Esophagus muscularis mucosa (tissue), 4 donors: Measurements from ENCODE around the gene RHOT2.

Experiments
- CTCF ChIP-seq, 3 experiments: fragments of 200-600 bp in 2 of 3; fragments of 450-650 bp in 1 of 3; sonication (generic) in 2 of 3; IDR thresholded peaks; one replicate each; pipeline ENCODE4 v1.5.1; 2017 to 2019; ENCODE audit warnings: antibody characterized with exemption in 3 of 3, mild to moderate bottlenecking in 2 of 3, moderate library complexity in 1 of 3
- EP300 ChIP-seq: sonication (generic); formaldehyde crosslinking; IDR thresholded peaks from one replicate; pipeline ENCODE4 v1.6.1; 2017; ENCODE audit warnings: antibody characterized with exemption
- POLR2A ChIP-seq: fragments of 450-650 bp; IDR thresholded peaks from one replicate; pipeline ENCODE4 v1.6.1; 2017; ENCODE audit warnings: antibody characterized with exemption, moderate library complexity, mild to moderate bottlenecking, low read depth
- POLR2AphosphoS5 ChIP-seq, 2 donors: sonication (generic); formaldehyde crosslinking; IDR thresholded peaks; one replicate each; pipeline ENCODE4 v1.6.1; 2017; ENCODE audit warnings: antibody characterized with exemption in 2 of 2

GRCh38 chr16:714079-714478, 46.1 kb downstream of the RHOT2 start:
- TF ChIP-seq POLR2A: no peak
- no peak for TF ChIP-seq CTCF (IDR thresholded peaks at IDR 0.05)
- TF ChIP-seq EP300: no peak
- no peak for TF ChIP-seq POLR2AphosphoS5 (IDR thresholded peaks at IDR 0.05)
